ENCODE measurements around the gene TTC23.

TTC23 gene

GRCh38 chr15:99168601-99169580 is 80.5 kb downstream of the TTC23 start:
- in situ Hi-C loops (cut with HindIII; ENCODE audit: low sequenced_read_pairs): no loop called here
- H3K4me3 ChIP-seq (ENCODE audit: low read depth, low read length): no peak overlapping the region

GRCh38 chr15:99167640-99168039 is 81.7 kb downstream of the TTC23 start:
- in situ Hi-C loops (cut with HindIII; ENCODE audit: low sequenced_read_pairs): no loop called here
- TF ChIP-seq CTCF (IDR thresholded peaks at IDR 0.05; ENCODE audit: low read depth, low read length): no peak
- H3K4me3 ChIP-seq (ENCODE audit: low read depth, low read length): no peak overlapping the region
- DNase-seq (ENCODE audit: low read depth, low spot score): no peak

More at GRCh38 chr15:99168601-99169580, 80.5 kb downstream of the TTC23 start:
- no peak for DNase-seq (ENCODE audit: low read depth, low spot score)
- TF ChIP-seq CTCF (IDR thresholded peaks at IDR 0.05; ENCODE audit: low read depth, low read length): no peak

DNA sequence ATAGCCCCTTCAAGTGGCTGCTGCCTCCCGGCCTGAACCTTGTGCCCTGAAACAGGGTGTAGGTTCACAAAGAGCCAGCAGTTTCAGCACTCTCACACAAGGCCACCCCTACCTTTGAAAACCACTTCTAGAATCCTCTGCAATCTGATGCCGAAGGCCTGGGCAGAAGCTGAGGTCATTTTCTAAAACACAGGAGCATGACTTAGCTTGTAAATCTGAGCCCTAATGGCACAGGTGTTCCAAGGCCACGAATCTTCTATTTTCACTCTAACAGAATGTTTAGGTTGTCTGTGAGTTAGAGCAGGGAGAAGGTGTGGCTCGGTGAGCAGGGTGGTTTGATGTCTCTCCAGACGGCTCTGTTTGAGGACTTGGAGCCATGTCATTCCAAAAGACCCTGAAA is 82.2 kb downstream of the TTC23 start:
- DNase-seq (ENCODE audit: low read depth, low spot score): no peak
- H3K4me3 ChIP-seq (ENCODE audit: low read depth, low read length): no peak overlapping the region
- in situ Hi-C loops (cut with HindIII; ENCODE audit: low sequenced_read_pairs): no loop called here
- TF ChIP-seq CTCF (IDR thresholded peaks at IDR 0.05; ENCODE audit: low read depth, low read length): no peak

- TF ChIP-seq CTCF (IDR thresholded peaks at IDR 0.05; ENCODE audit: low read depth, low read length): no peak
- no peak for DNase-seq (ENCODE audit: low read depth, low spot score)
- no peak overlapping the region for H3K4me3 ChIP-seq (ENCODE audit: low read depth, low read length)
- in situ Hi-C loops (cut with HindIII; ENCODE audit: low sequenced_read_pairs): no loop called here
These were observed 83.3 kb downstream of the TTC23 start for GRCh38 chr15:99165956-99166689.

DNA sequence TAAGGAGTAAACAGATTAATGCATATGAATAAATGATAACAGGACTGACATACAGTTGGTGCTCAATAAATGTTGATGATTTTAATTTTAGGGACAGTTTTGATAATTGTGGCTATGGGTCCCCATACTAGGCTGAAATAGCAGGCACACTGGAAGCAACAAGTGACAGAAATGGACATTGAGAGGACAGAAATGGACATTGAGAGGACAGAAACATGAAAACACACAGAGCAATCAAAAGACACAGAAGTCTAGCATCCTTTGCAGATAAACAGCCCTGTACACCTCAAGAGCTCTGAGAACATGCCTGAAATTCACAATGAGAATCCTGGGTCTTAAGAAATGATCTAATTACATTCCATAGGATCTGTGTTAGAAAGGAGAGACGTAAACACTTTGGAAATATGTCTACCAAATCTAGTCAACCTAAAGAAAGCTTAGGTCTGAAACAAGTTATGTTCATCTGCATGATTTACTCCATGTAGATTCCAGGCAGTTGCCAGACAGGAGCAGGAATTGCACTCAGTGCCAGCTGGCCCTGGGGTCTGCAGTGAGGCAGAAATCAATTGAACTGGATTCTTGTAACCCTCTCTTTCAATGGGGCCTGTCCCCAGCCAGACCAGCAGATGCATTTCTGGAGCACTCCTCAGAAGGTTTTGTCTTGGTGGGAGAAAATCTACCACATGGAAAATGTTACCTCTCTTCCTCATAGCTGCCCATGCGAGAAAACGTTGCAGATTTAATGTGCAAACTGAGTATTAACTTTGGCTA is 84.2 kb downstream of the TTC23 start:
- no peak for TF ChIP-seq CTCF (IDR thresholded peaks at IDR 0.05; ENCODE audit: low read depth, low read length)
- DNase-seq (ENCODE audit: low read depth, low spot score): no peak

GRCh38 chr15:99164119-99164518 is 85.3 kb downstream of the TTC23 start:
- no peak for TF ChIP-seq CTCF (IDR thresholded peaks at IDR 0.05; ENCODE audit: low read depth, low read length)
- in situ Hi-C loops (cut with HindIII; ENCODE audit: low sequenced_read_pairs): no loop called here
- no peak overlapping the region for H3K4me3 ChIP-seq (ENCODE audit: low read depth, low read length)
- DNase-seq (ENCODE audit: low read depth, low spot score): no peak

More for the DNA sequence above, 84.2 kb downstream of the TTC23 start:
- H3K4me3 ChIP-seq (ENCODE audit: low read depth, low read length): no peak overlapping the region
- in situ Hi-C loops (cut with HindIII; ENCODE audit: low sequenced_read_pairs): no loop called here

Measured in astrocyte of the spinal cord (primary cell).